Effector memory CD8-positive, alpha-beta T cell (primary cell): Measurements from ENCODE around the gene CIAO2B.
"Not testable (repeated sequence)": the region's sequence is repeated elsewhere in the genome, so short reads cannot be mapped to it uniquely, and the experiment has no call there.

Experiments used
- ATAC-seq: fragments of 150-1000 bp; cut with Tn5 transposase; replicated peaks from 2 replicates; pipeline ENCODE4 v1.10.0; 2021; ENCODE audit warnings: mild to moderate bottlenecking, moderate library complexity
- DNase-seq, 3 experiments: peaks; one replicate each; pipeline ENCODE4 v3.0.0; 2021
- H3K27ac Mint-ChIP-seq, 2 donors: one replicate each; pipeline ENCODE4 v1.8.0; 2022; ENCODE audit warnings: mild to moderate bottlenecking in 2 of 2, mixed read lengths in 2 of 2, moderate library complexity in 2 of 2
- H3K27me3 Mint-ChIP-seq, 2 donors: one replicate each; pipeline ENCODE4 v1.8.0; 2022; ENCODE audit warnings: mixed read lengths in 2 of 2
- H3K36me3 Mint-ChIP-seq: one replicate; pipeline ENCODE4 v1.8.0; 2022; ENCODE audit warnings: mild to moderate bottlenecking, moderate library complexity, mixed read lengths; ENCODE audit not compliant: insufficient read depth
- H3K4me1 Mint-ChIP-seq, 2 donors: one replicate each; pipeline ENCODE4 v1.8.0; 2022; ENCODE audit warnings: low read depth in 2 of 2, mixed read lengths in 2 of 2
- H3K4me3 Mint-ChIP-seq, 2 donors: one replicate each; pipeline ENCODE4 v1.8.0; 2022; ENCODE audit warnings: mild to moderate bottlenecking in 2 of 2, mixed read lengths in 2 of 2, moderate library complexity in 2 of 2
- H3K9me3 Mint-ChIP-seq, 2 donors: one replicate each; pipeline ENCODE4 v1.8.0; 2022; ENCODE audit warnings: mixed read lengths in 2 of 2

The CIAO2B gene

GRCh38 chr16:66940236-66940635, 6.0 kb upstream of the CIAO2B start:
- Mint-ChIP-seq H3K36me3 (peaks cover 20% of the 10 kb centered on the region), H3K4me1 (peaks cover 16 to 22% of the 10 kb centered on the region in 2 donors), H3K9me3 (no peaks in the 10 kb centered on the region), H3K27ac (no peak overlapping the region), H3K27me3 (no peaks in the 10 kb centered on the region), H3K4me3 (no peak overlapping the region)
- ATAC-seq (no peak), DNase-seq (no peak)

GRCh38 chr16:66939366-66939765, 5.2 kb upstream of the CIAO2B start:
- DNase-seq, result no peak
- ATAC-seq, result no peak
- peaks cover 20 to 29% of the 10 kb centered on the region in 2 donors for H3K4me1 Mint-ChIP-seq
- H3K4me3 Mint-ChIP-seq, result no peak overlapping the region
- no peaks in the 10 kb centered on the region for H3K9me3 Mint-ChIP-seq
- peaks cover 23% of the 10 kb centered on the region for H3K36me3 Mint-ChIP-seq
- H3K27me3 Mint-ChIP-seq, result no peaks in the 10 kb centered on the region
- H3K27ac Mint-ChIP-seq, result no peak overlapping the region

GRCh38 chr16:66937725-66938337, 3.6 kb upstream of the CIAO2B start:
- Mint-ChIP-seq H3K27ac (peak overlapping the region in 1 of 2 donors; percentile 38), H3K4me3 (no peak overlapping the region), H3K27me3 (no peaks in the 10 kb centered on the region), H3K9me3 (no peaks in the 10 kb centered on the region), H3K4me1 (peaks cover 35 to 44% of the 10 kb centered on the region in 2 donors), H3K36me3 (peaks cover 35% of the 10 kb centered on the region)
- DNase-seq (no peak), ATAC-seq (no peak)

- H3K27me3 Mint-ChIP-seq, result no peaks in the 10 kb centered on the region
- H3K27ac Mint-ChIP-seq, result peak overlapping the region; percentile 38 to 67
- H3K4me3 Mint-ChIP-seq, result peak overlapping the region; percentile 57 to 100
- H3K9me3 Mint-ChIP-seq, result no peaks in the 10 kb centered on the region
- H3K4me1 Mint-ChIP-seq, result peaks cover 43 to 52% of the 10 kb centered on the region in 2 donors
- DNase-seq, result no peak
- no peak for ATAC-seq
- peaks cover 38% of the 10 kb centered on the region for H3K36me3 Mint-ChIP-seq
Observed at GRCh38 chr16:66936889-66937554, 2.8 kb upstream of the CIAO2B start.

GRCh38 chr16:66936462-66936861, 2.3 kb upstream of the CIAO2B start:
- Mint-ChIP-seq H3K9me3 (no peaks in the 10 kb centered on the region), H3K4me1 (peaks cover 46 to 57% of the 10 kb centered on the region in 2 donors), H3K4me3 (peak overlapping the region; percentile 57 to 100), H3K36me3 (peaks cover 37% of the 10 kb centered on the region), H3K27me3 (no peaks in the 10 kb centered on the region), H3K27ac (peak overlapping the region; percentile 67 to 98)
- ATAC-seq (no peak), DNase-seq (no peak)

GRCh38 chr16:66935314-66936011, 1.3 kb upstream of the CIAO2B start, which contains the start of gene CES2:
Gene CES2, plus strand, starts transcription at chr16:66935516. Its CDS starts 120 bp downstream, at chr16:66935636.
- ATAC-seq (no peak), DNase-seq (no peak)
- Mint-ChIP-seq H3K4me1 (peaks cover 46 to 57% of the 10 kb centered on the region in 2 donors), H3K27ac (peak within 1 kb of the TSS; percentile 98), H3K4me3 (peak within 1 kb of the TSS; percentile 99 to 100), H3K27me3 (no peaks in the 10 kb centered on the region), H3K36me3 (peaks cover 36% of the 10 kb centered on the region), H3K9me3 (no peaks in the 10 kb centered on the region)

GRCh38 chr16:66934839-66935313, 674 bp upstream of the CIAO2B start:
- Mint-ChIP-seq H3K4me1 (peaks cover 46 to 57% of the 10 kb centered on the region in 2 donors), H3K36me3 (peaks cover 38% of the 10 kb centered on the region), H3K27ac (peak overlapping the region; percentile 98), H3K4me3 (peak overlapping the region; percentile 99 to 100)
- ATAC-seq, H3K9me3 Mint-ChIP-seq, DNase-seq, H3K27me3 Mint-ChIP-seq: not testable (repeated sequence)

GRCh38 chr16:66933776-66934137, 445 bp downstream of the CIAO2B start:
- no peaks in the 10 kb centered on the region for H3K9me3 Mint-ChIP-seq
- H3K4me3 Mint-ChIP-seq, result peak overlapping the region; percentile 99 to 100
- H3K27me3 Mint-ChIP-seq, result no peaks in the 10 kb centered on the region
- H3K36me3 Mint-ChIP-seq, result peaks cover 38% of the 10 kb centered on the region
- peaks cover 46 to 57% of the 10 kb centered on the region in 2 donors for H3K4me1 Mint-ChIP-seq
- DNase-seq (peak in 1 of 3 experiments; percentile 10), ATAC-seq (peak; percentile 40)
- H3K27ac Mint-ChIP-seq, result peak overlapping the region; percentile 98

- no peak for DNase-seq
- ATAC-seq, result no peak
- H3K27me3 Mint-ChIP-seq, result no peaks in the 10 kb centered on the region
- H3K27ac Mint-ChIP-seq, result peak overlapping the region; percentile 98
- peak overlapping the region in 1 of 2 donors; percentile 100 for H3K4me3 Mint-ChIP-seq
- H3K36me3 Mint-ChIP-seq, result peaks cover 33% of the 10 kb centered on the region
- peaks cover 45 to 51% of the 10 kb centered on the region in 2 donors for H3K4me1 Mint-ChIP-seq
- H3K9me3 Mint-ChIP-seq, result no peaks in the 10 kb centered on the region
Observed at GRCh38 chr16:66932076-66932475, 2.1 kb downstream of the CIAO2B start.

- H3K27ac Mint-ChIP-seq, result peak overlapping the region in 1 of 2 donors; percentile 98
- H3K36me3 Mint-ChIP-seq, result peaks cover 33% of the 10 kb centered on the region
- H3K27me3 Mint-ChIP-seq, result no peaks in the 10 kb centered on the region
- ATAC-seq (no peak), DNase-seq (no peak)
- no peak overlapping the region for H3K4me3 Mint-ChIP-seq
- peaks cover 43 to 48% of the 10 kb centered on the region in 2 donors for H3K4me1 Mint-ChIP-seq
- H3K9me3 Mint-ChIP-seq, result no peaks in the 10 kb centered on the region
Observed at GRCh38 chr16:66931665-66932064, 2.5 kb downstream of the CIAO2B start.

GRCh38 chr16:66930189-66930588, 4.0 kb downstream of the CIAO2B start:
- DNase-seq (no peak), ATAC-seq (no peak)
- peak overlapping the region in 1 of 2 donors; percentile 41 for H3K27ac Mint-ChIP-seq
- H3K27me3 Mint-ChIP-seq, result peaks cover 9 to 12% of the 10 kb centered on the region in 2 donors
- peaks cover 33% of the 10 kb centered on the region for H3K36me3 Mint-ChIP-seq
- no peaks in the 10 kb centered on the region for H3K9me3 Mint-ChIP-seq
- H3K4me1 Mint-ChIP-seq, result peaks cover 34 to 38% of the 10 kb centered on the region in 2 donors
- no peak overlapping the region for H3K4me3 Mint-ChIP-seq

GRCh38 chr16:66928702-66929388, 5.4 kb downstream of the CIAO2B start:
- ATAC-seq, result peak; percentile 27
- H3K36me3 Mint-ChIP-seq, result peaks cover 23% of the 10 kb centered on the region
- peak overlapping the region in 1 of 2 donors; percentile 49 for H3K27ac Mint-ChIP-seq

More at GRCh38 chr16:66928702-66929388, 5.4 kb downstream of the CIAO2B start:
- peak in 1 of 3 experiments; percentile 21 for DNase-seq
- H3K4me3 Mint-ChIP-seq, result no peak overlapping the region
- H3K9me3 Mint-ChIP-seq, result no peaks in the 10 kb centered on the region
- peaks cover 23 to 31% of the 10 kb centered on the region in 2 donors for H3K4me1 Mint-ChIP-seq
- H3K27me3 Mint-ChIP-seq, result peaks cover 15 to 26% of the 10 kb centered on the region in 2 donors
